Measurements from ENCODE around the gene SDHB. TPM values are rescaled to one million over a fixed set of nuclear protein-coding genes. Genes with fewer than 3 reads are reported as not detected.

Gene SDHB
- total RNA-seq = 46.2 and 68.0 TPM in 2 replicates

DNA sequence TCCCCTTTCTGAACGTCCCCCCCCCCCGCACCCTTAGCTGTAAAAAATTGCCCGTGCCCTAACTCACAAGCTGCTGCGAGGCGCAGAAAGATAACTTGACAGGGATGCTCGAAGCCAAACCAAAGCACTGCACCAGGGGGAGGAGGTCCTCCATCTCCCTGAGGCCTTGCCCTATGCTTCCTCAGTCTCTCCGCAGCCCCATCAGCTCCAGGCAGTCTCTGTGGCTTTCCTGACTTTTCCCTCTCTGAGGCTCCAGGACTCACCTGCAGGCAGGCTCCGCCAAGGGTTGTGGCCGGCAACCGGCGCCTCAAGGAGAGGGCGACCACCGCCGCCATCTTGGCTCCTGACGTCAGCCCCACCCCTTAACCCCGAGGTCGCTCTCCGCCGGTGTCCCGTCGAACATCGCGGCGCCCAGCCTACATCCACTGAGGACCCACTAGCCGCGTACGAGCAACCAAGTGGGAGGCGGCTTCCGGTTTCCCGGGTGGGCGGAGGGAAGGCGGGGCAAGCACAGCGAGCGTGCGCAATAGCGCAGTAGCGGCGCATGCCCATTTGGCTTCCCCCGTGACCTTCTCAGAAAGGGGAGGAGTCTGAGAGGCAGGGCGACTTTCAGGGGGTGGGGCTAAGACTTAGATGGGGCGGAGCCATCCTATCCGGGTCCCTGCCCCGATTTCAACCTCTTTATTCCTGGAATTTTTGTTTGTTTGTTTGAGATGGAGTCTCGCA, at the start of gene SDHB:
SDHB (minus strand) TSS at position 348 of the 726 bp plus-strand sequence; CDS start at position 335, 13 bp downstream.

DNA sequence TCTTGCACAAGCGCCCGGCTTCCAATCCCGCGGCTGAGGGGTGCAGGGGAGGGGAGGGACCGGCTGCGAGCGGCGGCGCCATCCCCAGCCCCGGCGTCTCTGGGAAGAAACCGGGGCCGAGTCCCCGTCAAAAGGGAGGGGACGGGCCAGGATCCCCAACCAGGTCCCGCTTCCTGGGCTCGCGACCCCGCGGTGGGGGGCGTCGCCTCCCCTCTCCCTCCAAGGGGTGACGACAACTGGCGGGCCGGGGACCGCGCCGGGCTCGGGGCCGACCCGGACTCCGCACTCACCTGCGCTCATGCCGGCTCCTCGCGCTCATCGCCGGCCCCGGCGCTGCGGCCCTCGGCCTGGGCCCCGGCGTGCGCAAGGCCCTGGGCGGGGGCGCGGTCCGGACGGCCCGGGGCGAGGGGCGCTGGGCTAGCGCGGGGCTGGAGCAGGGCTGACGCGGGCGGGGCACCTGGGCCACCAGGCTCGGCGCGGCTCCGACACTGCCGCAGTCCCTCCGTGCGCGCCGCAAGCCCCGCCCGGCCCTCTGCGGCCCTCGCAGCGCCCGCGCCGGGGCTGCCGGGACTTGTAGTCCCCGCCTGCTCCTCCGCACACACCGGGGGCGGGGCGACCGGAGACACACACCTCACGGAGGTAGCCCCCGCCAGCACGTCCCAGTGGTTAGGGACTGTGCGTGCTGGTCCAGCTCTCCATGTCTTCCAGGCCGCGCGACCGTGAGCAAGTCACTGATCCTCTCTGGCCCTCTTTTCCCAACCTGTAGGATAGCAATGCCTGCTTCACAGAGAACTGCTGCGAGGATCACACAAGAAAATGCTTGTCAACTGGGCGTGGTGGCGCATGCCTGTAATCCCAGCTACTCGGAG, 42.2 kb downstream of the SDHB start, which contains the start of gene ATP13A2:
ATP13A2 (minus strand) TSS at position 490 of the 869 bp plus-strand sequence; CDS start at position 300, 190 bp downstream.

DNA sequence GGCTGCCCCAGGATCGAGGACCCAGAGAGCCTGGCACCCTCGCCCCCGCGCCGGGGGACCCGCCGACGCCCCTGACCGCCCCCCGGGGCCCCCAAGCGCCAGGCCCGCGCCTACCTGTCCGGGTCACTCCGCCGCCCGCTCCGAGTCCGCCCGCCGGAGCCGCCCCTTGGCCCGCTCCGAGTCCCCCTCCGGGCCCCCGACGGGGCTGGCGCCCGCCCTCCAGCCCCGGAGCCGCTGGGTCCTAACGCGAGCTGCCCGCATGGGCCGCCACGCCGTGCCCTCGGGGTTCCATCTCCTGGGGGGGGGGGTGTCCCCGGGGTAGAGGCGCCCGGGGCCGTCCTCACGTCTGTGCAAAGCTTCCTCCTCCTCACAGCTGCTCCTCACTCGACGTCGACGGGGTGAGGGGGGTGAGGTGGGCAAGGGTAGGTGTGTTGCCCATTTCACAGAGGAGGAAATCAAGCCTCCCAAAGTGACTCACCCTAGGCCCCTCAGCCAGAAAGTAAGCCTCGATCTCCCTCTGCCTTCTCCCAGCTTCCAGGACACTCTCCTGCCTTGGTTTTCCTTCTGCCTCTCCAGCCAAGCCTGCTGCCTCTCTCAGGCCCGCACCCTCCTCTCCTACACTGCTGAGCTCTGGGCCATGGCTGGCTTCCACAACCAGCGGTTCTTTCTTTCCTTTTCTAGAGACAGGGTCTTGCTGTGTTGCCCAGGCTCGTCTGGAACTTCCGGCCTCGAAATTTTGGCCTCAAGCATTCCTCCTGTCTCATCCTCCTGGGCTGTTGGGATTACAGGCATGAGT, 73.2 kb downstream of the SDHB start, which contains the start of gene MFAP2:
MFAP2 (minus strand) TSS at position 148 of the 796 bp plus-strand sequence. CDS start 2,347 bp downstream, outside the sequence.

Other genes with a start within 250 kb of the SDHB start
- gene RNU1-2, start 158.1 kb downstream of the SDHB start, total RNA-seq = under 0.01 TPM in 2 replicates
- 7.6 and 9.7 TPM in 2 replicates for gene CROCC, start 132.1 kb downstream of the SDHB start, total RNA-seq
- 85.2 and 88.5 TPM in 2 replicates for gene MFAP2, start 73.4 kb downstream of the SDHB start, total RNA-seq
- 22.5 and 25.0 TPM in 2 replicates for gene ATP13A2, start 42.1 kb downstream of the SDHB start, total RNA-seq
- gene PADI2, start 65.4 kb upstream of the SDHB start, total RNA-seq = not detected in 2 replicates
- gene PADI1, start 151.1 kb upstream of the SDHB start, total RNA-seq = not detected in 2 replicates
- not detected in 2 replicates for gene PADI3, start 195.1 kb upstream of the SDHB start, total RNA-seq